Astrocyte (in vitro differentiated cells and primary cell): ENCODE results near the gene CD244. TPM values are rescaled to one million over a fixed set of nuclear protein-coding genes. Genes with fewer than 3 reads are reported as not detected.
A peak's percentile ranks its signal among the peaks of the same experiment; 100 is the strongest.

ENCODE experiments used
- DNase-seq: peaks from one replicate; pipeline ENCODE4 v3.0.0-alpha.2; 2010; ENCODE audit warnings: low read depth
- FAIRE-seq: peaks from 2 replicates; lab custom pipeline; 2011; peaks lifted over from hg19 to GRCh38; lab: Jason Lieb, UNC
- H2AFZ ChIP-seq: 2 replicates; pipeline ENCODE4 v1.6.0; 2012; ENCODE audit warnings: low read depth, low read length, inconsistent platforms
- H3K27ac ChIP-seq: 2 replicates; pipeline ENCODE4 v1.5.1; 2011; ENCODE audit warnings: low read depth, low read length, inconsistent platforms
- H3K27me3 ChIP-seq: 2 replicates; pipeline ENCODE4 v1.6.0; 2011; ENCODE audit warnings: low read length, inconsistent platforms; ENCODE audit not compliant: insufficient read depth
- H3K36me3 ChIP-seq: 2 replicates; pipeline ENCODE4 v1.5.1; 2011; ENCODE audit warnings: low read length, inconsistent platforms; ENCODE audit not compliant: insufficient read depth
- H3K4me1 ChIP-seq: 2 replicates; pipeline ENCODE4 v1.5.1; 2011; ENCODE audit warnings: low read length, inconsistent platforms; ENCODE audit not compliant: insufficient read depth
- H3K4me2 ChIP-seq: 2 replicates; pipeline ENCODE4 v1.6.0; 2012; ENCODE audit warnings: low read length, inconsistent platforms
- H3K4me3 ChIP-seq: 2 replicates; pipeline ENCODE4 v1.5.1; 2011; ENCODE audit warnings: low read depth, mild to moderate bottlenecking, low read length, inconsistent platforms; ENCODE audit not compliant: insufficient read depth
- H3K79me2 ChIP-seq: 2 replicates; pipeline ENCODE4 v1.6.0; 2012; ENCODE audit warnings: mild to moderate bottlenecking, low read length, inconsistent platforms; ENCODE audit not compliant: insufficient read depth
- H3K9ac ChIP-seq: 2 replicates; pipeline ENCODE4 v1.6.0; 2012; ENCODE audit warnings: mild to moderate bottlenecking, low read length, inconsistent platforms
- H3K9me3 ChIP-seq: 2 replicates; pipeline ENCODE4 v1.5.1; 2012; ENCODE audit warnings: low read depth, mild to moderate bottlenecking, low read length, inconsistent platforms; ENCODE audit not compliant: insufficient read depth
- H4K20me1 ChIP-seq: 2 replicates; pipeline ENCODE4 v1.6.0; 2012; ENCODE audit warnings: low read length, inconsistent platforms; ENCODE audit not compliant: insufficient read depth
- H3K27ac Mint-ChIP-seq: one replicate; pipeline ENCODE4 v1.8.0; 2021; ENCODE audit warnings: mild to moderate bottlenecking, mixed read lengths; ENCODE audit not compliant: unreplicated experiment
- H3K27me3 Mint-ChIP-seq: one replicate; pipeline ENCODE4 v1.8.0; 2021; ENCODE audit warnings: low read depth, mixed read lengths; ENCODE audit not compliant: unreplicated experiment
- H3K36me3 Mint-ChIP-seq: one replicate; pipeline ENCODE4 v1.8.0; 2021; ENCODE audit warnings: low read depth, mixed read lengths; ENCODE audit not compliant: unreplicated experiment
- H3K4me1 Mint-ChIP-seq: one replicate; pipeline ENCODE4 v1.8.0; 2021; ENCODE audit warnings: low read depth, mixed read lengths; ENCODE audit not compliant: unreplicated experiment
- H3K4me3 Mint-ChIP-seq: one replicate; pipeline ENCODE4 v1.8.0; 2021; ENCODE audit warnings: mild to moderate bottlenecking, moderate library complexity, mixed read lengths; ENCODE audit not compliant: unreplicated experiment
- H3K9me3 Mint-ChIP-seq: one replicate; pipeline ENCODE4 v1.8.0; 2021; ENCODE audit warnings: mild to moderate bottlenecking, mixed read lengths; ENCODE audit not compliant: unreplicated experiment
- EZH2 ChIP-seq: IDR thresholded peaks from 2 replicates; pipeline ENCODE4 v1.6.1; 2012; ENCODE audit warnings: mild to moderate bottlenecking, low read length, inconsistent platforms; ENCODE audit not compliant: insufficient read depth
- total RNA-seq: library from RNA; stranded (reverse); gene quantifications from 2 replicates; pipeline ENCODE4 v1.2.1, GENCODE V29; 2021
- TF ChIP-seq, protein P1 (sequence below): IDR thresholded peaks from 2 replicates; pipeline ENCODE4 v1.5.1; 2011; ENCODE audit warnings: low read depth, mild to moderate bottlenecking, inconsistent platforms, low read length, moderate library complexity; ENCODE audit not compliant: insufficient read depth

The CD244 gene
- total RNA-seq, 1 donor from 2014 or later, result not detected

DNA sequence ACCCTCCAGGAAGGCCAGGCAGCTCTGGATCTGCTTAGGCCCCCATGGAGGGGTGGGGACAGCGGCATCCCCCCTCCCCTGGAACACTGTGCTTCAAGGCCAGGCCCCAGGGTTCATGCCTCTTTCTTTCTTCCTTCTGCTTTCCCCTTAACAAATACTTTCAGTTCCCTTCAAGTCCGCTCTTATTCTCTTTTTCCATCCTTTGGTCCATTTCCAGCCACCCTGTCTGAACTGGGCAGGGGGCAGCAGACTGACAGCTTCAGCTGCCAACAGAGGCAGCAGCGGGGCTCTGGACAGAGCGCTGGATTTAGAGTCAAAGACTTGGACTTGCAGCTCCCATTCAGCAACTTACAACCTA is 1.1 kb upstream of the CD244 start:
- Mint-ChIP-seq H3K27ac (no peak overlapping the region), H3K4me1 (no peaks in the 10 kb centered on the region), H3K9me3 (no peaks in the 10 kb centered on the region), H3K36me3 (no peaks in the 10 kb centered on the region), H3K4me3 (no peak overlapping the region), H3K27me3 (peaks cover 12% of the 10 kb centered on the region)
- H3K27me3 ChIP-seq, result no peaks in the 10 kb centered on the region
- no peak overlapping the region for H3K4me2 ChIP-seq
- H3K9ac ChIP-seq, result no peak overlapping the region
- H3K4me3 ChIP-seq, result no peak overlapping the region
- no peaks in the 10 kb centered on the region for H3K4me1 ChIP-seq
- no peaks in the 10 kb centered on the region for H3K79me2 ChIP-seq
- H3K9me3 ChIP-seq, result no peaks in the 10 kb centered on the region
- H2AFZ ChIP-seq, result no peak overlapping the region
- FAIRE-seq (no peak), DNase-seq (no peak)
- TF ChIP-seq EZH2, result no peak
- TF ChIP-seq, protein P1, sequence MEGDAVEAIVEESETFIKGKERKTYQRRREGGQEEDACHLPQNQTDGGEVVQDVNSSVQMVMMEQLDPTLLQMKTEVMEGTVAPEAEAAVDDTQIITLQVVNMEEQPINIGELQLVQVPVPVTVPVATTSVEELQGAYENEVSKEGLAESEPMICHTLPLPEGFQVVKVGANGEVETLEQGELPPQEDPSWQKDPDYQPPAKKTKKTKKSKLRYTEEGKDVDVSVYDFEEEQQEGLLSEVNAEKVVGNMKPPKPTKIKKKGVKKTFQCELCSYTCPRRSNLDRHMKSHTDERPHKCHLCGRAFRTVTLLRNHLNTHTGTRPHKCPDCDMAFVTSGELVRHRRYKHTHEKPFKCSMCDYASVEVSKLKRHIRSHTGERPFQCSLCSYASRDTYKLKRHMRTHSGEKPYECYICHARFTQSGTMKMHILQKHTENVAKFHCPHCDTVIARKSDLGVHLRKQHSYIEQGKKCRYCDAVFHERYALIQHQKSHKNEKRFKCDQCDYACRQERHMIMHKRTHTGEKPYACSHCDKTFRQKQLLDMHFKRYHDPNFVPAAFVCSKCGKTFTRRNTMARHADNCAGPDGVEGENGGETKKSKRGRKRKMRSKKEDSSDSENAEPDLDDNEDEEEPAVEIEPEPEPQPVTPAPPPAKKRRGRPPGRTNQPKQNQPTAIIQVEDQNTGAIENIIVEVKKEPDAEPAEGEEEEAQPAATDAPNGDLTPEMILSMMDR, result no peak
- H3K27ac ChIP-seq, result no peak overlapping the region
- H4K20me1 ChIP-seq, result no peaks in the 10 kb centered on the region
- H3K36me3 ChIP-seq, result no peaks in the 10 kb centered on the region

DNA sequence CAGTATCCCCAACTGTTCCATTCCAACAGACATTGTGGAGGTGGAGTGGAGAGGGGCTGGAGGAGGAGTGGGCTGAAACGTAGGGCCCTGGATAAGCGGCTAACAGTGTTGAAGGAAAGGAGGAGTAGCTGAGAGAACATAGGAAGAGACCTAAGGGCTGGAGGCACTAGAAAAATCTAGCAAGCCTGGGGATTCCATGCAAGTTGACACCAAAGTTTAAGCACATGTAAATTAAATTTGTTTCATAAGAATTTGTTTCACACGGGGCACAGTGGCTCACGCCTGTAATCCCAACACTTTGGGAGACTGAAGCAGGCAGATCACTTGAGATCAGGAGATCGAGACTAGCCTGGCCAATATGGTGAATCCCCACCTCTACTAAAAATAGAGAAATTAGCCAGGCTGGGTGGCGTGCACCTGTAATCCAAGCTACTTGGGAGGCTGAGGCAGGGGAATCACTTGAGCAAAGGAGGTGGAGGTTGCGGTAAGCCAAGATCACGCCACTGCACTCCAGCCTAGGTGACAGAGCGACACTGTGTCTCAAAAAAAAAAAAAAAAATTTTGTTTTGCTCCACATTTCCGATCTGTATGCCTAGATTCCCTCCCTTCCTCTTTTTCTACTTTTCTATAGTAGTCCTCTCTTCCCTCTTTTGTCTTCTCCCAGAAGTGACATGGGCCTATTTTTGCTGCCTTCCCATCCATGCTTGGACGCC is 530 bp upstream of the CD244 start:
- Histone ChIP-seq H4K20me1 (no peaks in the 10 kb centered on the region), H3K27ac (no peak overlapping the region), H3K9ac (no peak overlapping the region), H3K4me2 (no peak overlapping the region), H2AFZ (no peak overlapping the region), H3K79me2 (no peaks in the 10 kb centered on the region), H3K36me3 (no peaks in the 10 kb centered on the region), H3K27me3 (no peaks in the 10 kb centered on the region), H3K4me3 (no peak overlapping the region), H3K9me3 (no peaks in the 10 kb centered on the region), H3K4me1 (no peaks in the 10 kb centered on the region)
- Mint-ChIP-seq H3K9me3 (no peaks in the 10 kb centered on the region), H3K4me1 (no peaks in the 10 kb centered on the region), H3K36me3 (no peaks in the 10 kb centered on the region), H3K4me3 (no peak overlapping the region), H3K27ac (no peak overlapping the region), H3K27me3 (peaks cover 12% of the 10 kb centered on the region)
- DNase-seq (no peak), FAIRE-seq (no peak)
- TF ChIP-seq EZH2, result no peak
- TF ChIP-seq, protein P1, result no peak

DNA sequence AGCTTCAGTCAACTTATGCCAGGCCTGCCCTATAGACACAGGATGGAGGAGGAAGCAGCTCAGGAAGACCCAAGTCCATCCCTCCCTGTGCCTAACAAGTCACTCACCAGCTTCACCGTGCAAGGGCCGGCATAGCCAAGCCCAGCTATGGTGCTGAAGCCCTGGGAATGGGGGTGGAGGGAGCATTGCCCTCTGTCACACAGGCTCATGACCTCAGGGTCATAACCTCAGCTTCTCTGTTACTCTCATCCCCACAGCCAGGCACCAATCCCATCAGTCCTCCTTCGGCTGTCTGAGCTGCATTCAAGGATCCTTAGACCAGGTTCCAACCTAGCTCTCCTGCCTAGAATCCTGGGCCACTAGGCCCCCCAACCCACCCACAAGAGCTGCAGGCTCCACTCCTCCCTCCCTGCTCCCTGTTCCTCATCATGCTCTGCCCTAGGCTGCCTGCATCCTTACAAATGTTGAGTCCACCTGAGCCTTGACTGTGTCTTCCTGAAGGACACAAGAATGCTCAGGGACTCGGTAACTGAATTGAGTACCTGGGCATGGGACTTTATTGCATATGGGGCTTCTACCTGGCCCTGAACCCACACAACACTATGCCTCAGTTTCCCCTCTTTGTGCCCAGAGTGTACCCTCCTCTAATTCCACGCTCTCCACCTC is 1.7 kb downstream of the CD244 start:
- FAIRE-seq (no peak), DNase-seq (no peak)
- Histone ChIP-seq H3K9ac (no peak overlapping the region), H3K4me3 (no peak overlapping the region), H3K4me1 (no peaks in the 10 kb centered on the region), H4K20me1 (no peaks in the 10 kb centered on the region), H3K27ac (no peak overlapping the region), H3K36me3 (no peaks in the 10 kb centered on the region), H3K9me3 (no peaks in the 10 kb centered on the region), H3K79me2 (no peaks in the 10 kb centered on the region), H3K27me3 (no peaks in the 10 kb centered on the region), H2AFZ (no peak overlapping the region), H3K4me2 (no peak overlapping the region)
- Mint-ChIP-seq H3K9me3 (no peaks in the 10 kb centered on the region), H3K4me3 (no peak overlapping the region), H3K27ac (peak overlapping the region; percentile 47), H3K4me1 (no peaks in the 10 kb centered on the region), H3K27me3 (peaks cover 12% of the 10 kb centered on the region), H3K36me3 (no peaks in the 10 kb centered on the region)
- TF ChIP-seq, protein P1, result no peak
- no peak for TF ChIP-seq EZH2
